Measurements from ENCODE around the gene IKBIP. TPM values are rescaled to one million over a fixed set of nuclear protein-coding genes. Genes with fewer than 3 reads are reported as not detected.
"Not testable (repeated sequence)": the region's sequence is repeated elsewhere in the genome, so short reads cannot be mapped to it uniquely, and the experiment has no call there.

IKBIP gene
- polyA plus RNA-seq, 3 donors from 2014 or later, result 6.7 to 13.5 (median 6.9) TPM

DNA sequence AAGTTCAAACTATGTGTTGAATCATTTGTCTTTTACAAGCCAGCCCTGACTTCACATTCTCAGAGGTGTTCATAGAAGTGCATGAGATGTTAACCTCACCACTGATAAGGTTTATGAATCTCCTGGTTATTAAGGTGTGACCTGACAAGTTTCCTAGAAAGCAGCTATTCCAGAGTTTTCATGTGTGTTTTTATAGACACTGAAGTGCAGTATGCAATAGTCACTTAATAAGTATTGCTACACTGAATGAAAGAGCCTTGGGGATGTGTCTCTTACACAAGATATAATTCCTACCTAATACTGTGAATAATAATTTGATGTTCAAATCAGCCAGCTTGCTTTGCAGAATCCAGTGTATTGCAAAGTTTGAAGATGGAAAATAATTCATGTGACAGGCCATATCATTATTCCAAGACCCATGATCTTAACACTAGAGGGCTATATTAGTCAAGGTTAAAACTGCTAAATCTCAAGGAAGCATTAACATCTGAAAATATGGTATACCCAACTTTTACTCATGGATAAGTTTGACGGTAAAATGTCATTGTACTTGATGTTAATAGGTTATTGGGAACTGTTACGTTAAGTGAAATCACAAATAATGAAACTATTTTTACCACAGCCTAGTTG, 38.1 kb downstream of the IKBIP start:
- no peaks in the 10 kb centered on the region for H3K9me3 Mint-ChIP-seq
- H3K4me3 Mint-ChIP-seq, result peak overlapping the region in 1 of 5 donors; percentile 9
- no peak for DNase-seq
- peak overlapping the region in 2 of 6 donors; percentile 34 to 74 for H3K27ac Mint-ChIP-seq
- peaks cover 0 to 2% (median 0%) of the 10 kb centered on the region in 3 donors for H3K27me3 Mint-ChIP-seq (ENCODE audit: low read depth in 3 of 3)
- peaks cover 3 to 13% (median 8%) of the 10 kb centered on the region in 3 donors for H3K36me3 Mint-ChIP-seq
- H3K4me1 Mint-ChIP-seq, result peaks cover 6 to 13% of the 10 kb centered on the region in 2 donors

DNA sequence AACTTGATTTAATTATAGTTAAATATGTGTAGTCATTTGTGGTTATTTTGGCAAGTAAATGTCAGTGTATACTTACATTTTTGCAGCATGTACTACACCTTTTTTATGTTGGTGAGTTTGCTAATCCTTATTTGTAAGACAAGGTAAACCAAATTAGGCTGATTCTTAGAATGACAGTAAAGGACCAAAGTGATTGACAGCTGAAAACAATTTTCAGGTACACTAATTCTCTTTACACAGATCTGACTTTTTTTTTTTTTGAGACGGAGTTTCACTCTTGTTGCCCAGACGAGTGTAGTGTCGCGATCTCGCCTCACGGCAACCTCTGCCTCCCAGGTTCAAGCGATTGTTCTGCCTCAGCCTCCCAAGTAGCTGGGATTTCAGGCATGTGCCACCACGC, 42.7 kb downstream of the IKBIP start:
- H3K27me3 Mint-ChIP-seq (ENCODE audit: low read depth in 3 of 3), result no peaks in the 10 kb centered on the region
- H3K9me3 Mint-ChIP-seq, result no peaks in the 10 kb centered on the region
- H3K36me3 Mint-ChIP-seq, result peaks cover 7 to 34% (median 23%) of the 10 kb centered on the region in 3 donors
- no peak overlapping the region for H3K27ac Mint-ChIP-seq
- H3K4me1 Mint-ChIP-seq, result peaks cover 5 to 18% of the 10 kb centered on the region in 2 donors
- no peak overlapping the region for H3K4me3 Mint-ChIP-seq
- DNase-seq, result no peak

DNA sequence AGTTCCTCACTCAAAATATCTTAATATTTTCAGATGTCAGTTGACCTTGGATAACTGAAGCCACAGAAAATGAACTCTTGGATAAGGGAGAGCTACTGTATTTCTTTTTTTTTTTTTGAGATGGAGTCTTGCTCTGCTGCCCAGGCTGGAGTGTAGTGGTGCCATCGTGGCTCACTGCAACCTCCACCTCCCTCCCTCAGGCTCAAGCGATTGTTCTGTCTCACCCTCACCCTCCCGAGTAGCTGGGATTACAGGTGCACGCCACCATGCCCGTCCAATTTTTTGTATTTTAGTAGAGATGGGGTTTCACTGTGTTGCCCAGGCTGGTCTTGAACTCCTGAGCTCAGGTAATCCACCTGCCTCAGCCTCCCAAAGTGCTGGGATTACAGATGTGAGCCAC, 47.3 kb downstream of the IKBIP start:
- not testable (repeated sequence) for H3K9me3 Mint-ChIP-seq; DNase-seq; H3K4me3 Mint-ChIP-seq; H3K27me3 Mint-ChIP-seq (ENCODE audit: low read depth in 3 of 3)
- Mint-ChIP-seq H3K27ac (peak overlapping the region in 2 of 6 donors; percentile 24 to 62), H3K4me1 (peaks cover 39 to 47% of the 10 kb centered on the region in 2 donors), H3K36me3 (peaks cover 7 to 28% (median 15%) of the 10 kb centered on the region in 3 donors)

DNA sequence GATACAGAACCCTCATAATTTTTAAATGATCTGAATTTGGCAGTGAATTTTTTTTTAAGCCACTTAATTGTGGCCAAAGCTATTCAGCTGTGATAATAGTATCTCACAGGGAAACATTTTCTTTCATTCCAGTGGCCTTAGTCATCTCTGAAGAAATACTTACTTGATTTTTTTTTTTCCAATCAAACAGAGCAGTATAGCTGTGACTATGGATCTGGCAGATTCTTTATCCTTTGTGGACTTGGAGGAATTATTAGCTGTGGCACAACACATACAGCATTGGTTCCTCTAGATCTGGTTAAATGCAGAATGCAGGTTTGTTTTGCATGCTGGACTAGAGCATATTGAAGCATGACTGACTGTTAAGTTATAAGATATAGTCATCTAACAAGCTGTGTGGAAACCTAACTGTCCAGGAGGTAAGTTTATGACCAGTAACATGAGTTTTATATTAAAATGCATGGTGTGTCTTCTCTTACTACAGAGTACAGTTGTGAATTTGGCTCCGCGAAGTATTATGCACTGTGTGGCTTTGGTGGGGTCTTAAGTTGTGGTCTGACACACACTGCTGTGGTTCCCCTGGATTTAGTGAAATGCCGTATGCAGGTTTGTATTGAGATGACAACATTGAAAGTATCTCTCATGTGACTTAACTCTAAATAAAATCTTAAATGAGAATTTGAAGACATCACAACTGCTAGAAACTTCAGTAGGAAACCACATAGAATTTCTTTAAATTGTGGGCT, 49.2 kb downstream of the IKBIP start:
- H3K9me3 Mint-ChIP-seq, result no peaks in the 10 kb centered on the region
- H3K27ac Mint-ChIP-seq, result peak overlapping the region; percentile 91 to 99 (median 98)
- peak overlapping the region; percentile 89 to 98 (median 95) for H3K4me3 Mint-ChIP-seq
- H3K4me1 Mint-ChIP-seq, result peaks cover 40 to 47% of the 10 kb centered on the region in 2 donors
- peaks cover 6 to 7% (median 7%) of the 10 kb centered on the region in 3 donors for H3K27me3 Mint-ChIP-seq (ENCODE audit: low read depth in 3 of 3)
- peak; percentile 24 to 32 (median 26) for DNase-seq
- H3K36me3 Mint-ChIP-seq, result peaks cover 0 to 18% (median 6%) of the 10 kb centered on the region in 3 donors

DNA sequence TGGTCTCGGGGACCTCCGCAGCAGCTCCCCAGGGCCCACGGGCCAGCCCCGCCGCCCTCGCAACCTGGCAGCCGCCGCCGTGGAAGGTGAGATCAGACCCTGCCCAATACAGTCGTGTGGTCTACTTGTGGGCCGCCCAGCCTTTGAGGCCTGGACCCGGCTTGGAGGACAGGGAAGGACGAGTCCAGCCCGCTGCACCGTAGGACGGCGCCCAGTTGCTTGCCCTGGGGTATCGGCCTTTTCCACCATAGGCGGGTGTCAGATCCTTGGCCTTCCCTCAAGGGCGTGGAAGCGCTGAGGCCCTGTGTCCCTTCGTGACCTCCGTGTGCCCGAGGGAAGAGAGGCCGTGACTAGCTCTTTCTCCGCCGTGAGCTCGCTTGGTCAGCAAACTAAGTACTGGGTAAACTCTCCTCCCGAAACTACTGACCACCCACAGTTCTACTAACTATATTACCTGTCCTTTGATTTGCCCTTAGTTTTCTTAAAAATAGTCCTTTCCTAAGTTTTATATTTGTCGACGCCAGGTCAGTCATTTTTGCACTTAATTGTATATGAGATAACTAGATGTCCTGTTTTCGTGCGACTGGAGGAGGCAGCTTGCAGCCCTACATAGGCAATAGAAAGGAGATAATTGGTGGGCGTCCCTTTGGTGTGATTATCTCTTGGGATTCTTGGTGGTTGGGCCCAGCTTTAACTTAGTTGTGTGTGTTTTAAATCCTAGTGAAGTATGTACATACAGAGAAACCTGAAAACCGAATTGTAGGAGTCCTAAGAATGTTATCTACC, 50.3 kb downstream of the IKBIP start:
- H3K27ac Mint-ChIP-seq, result peak overlapping the region; percentile 91 to 99 (median 98)

DNA sequence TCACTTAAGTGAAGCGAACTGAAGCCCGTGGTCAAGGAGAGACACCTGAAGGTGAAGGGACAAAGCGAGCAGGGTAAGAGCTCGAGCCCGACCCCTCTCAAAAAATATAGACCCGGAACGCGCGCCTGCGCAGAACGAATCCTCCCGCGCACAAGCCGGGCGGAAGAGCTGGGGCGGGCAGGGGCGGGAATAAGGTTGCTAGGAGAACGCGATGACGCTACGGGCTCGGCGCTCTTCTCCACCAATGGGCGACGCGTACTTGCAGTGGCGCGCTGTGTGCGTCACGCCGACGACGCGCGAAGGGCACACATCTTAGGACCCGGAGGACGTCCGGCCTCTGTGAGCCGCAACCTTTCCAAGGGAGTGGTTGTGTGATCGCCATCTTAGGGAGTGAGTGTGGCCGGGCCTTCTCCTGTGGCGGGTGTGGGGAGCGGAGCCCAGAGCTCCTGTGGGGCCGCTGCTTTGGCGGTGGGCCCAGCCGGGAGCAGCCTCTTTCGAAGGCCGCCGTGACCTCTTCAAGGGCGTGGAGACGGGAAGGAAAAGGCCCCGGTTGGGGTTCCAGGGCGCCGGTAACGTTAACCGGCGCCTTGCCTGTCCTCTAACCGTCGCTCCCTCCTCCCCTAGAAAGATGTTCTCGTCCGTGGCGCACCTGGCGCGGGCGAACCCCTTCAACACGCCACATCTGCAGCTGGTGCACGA, 51.1 kb downstream of the IKBIP start, which contains the start of gene SLC25A3:
SLC25A3 (plus strand) TSS at position 336 of the 699 bp plus-strand sequence; CDS start at position 629, 293 bp downstream.
- Mint-ChIP-seq H3K27me3 (ENCODE audit: low read depth in 3 of 3) (peaks cover 6 to 7% (median 7%) of the 10 kb centered on the region in 3 donors), H3K4me1 (peaks cover 40 to 47% of the 10 kb centered on the region in 2 donors), H3K27ac (peak within 1 kb of the TSS; percentile 91 to 99 (median 98)), H3K36me3 (peaks cover 0 to 17% (median 6%) of the 10 kb centered on the region in 3 donors), H3K4me3 (peak within 1 kb of the TSS; percentile 89 to 98 (median 95)), H3K9me3 (no peaks in the 10 kb centered on the region)
- DNase-seq, result peak; percentile 91 to 95 (median 94)

More for the DNA sequence above, 50.3 kb downstream of the IKBIP start:
- Mint-ChIP-seq H3K27me3 (ENCODE audit: low read depth in 3 of 3) (peaks cover 6 to 7% (median 7%) of the 10 kb centered on the region in 3 donors), H3K36me3 (peaks cover 0 to 18% (median 6%) of the 10 kb centered on the region in 3 donors), H3K4me3 (peak overlapping the region; percentile 89 to 98 (median 95)), H3K4me1 (peaks cover 40 to 47% of the 10 kb centered on the region in 2 donors), H3K9me3 (no peaks in the 10 kb centered on the region)
- peak in 1 of 3 donors; percentile 9 for DNase-seq

DNA sequence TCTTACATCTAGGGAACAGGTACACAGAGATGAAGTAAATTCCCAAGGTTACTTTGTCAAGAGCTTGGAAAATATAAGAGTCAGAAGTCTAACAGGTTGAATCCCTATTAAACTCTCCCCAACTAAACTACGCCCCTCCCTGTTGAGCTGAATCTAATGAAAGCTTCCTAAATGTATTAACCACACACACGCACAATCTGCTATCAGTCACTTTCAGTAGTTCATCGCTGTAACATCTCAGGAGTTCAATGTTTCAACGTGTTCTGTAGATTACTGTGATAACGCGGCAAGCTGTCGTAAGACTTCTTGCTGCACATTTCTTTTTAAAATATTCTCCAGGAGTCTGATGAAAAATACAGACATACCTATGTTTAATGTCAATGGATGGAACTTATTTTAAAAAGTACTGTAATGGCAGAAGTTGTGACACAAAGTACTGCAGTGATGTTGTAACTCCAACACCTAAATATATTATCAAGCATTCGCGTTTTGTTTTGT, 51.7 kb downstream of the IKBIP start:
- no peaks in the 10 kb centered on the region for H3K9me3 Mint-ChIP-seq
- H3K27ac Mint-ChIP-seq, result peak overlapping the region; percentile 91 to 99 (median 98)
- peaks cover 0 to 11% (median under 1%) of the 10 kb centered on the region in 3 donors for H3K36me3 Mint-ChIP-seq
- peaks cover 6 to 7% (median 7%) of the 10 kb centered on the region in 3 donors for H3K27me3 Mint-ChIP-seq (ENCODE audit: low read depth in 3 of 3)
- DNase-seq, result no peak
- peak overlapping the region; percentile 89 to 98 (median 95) for H3K4me3 Mint-ChIP-seq
- H3K4me1 Mint-ChIP-seq, result peaks cover 40 to 41% of the 10 kb centered on the region in 2 donors

DNA sequence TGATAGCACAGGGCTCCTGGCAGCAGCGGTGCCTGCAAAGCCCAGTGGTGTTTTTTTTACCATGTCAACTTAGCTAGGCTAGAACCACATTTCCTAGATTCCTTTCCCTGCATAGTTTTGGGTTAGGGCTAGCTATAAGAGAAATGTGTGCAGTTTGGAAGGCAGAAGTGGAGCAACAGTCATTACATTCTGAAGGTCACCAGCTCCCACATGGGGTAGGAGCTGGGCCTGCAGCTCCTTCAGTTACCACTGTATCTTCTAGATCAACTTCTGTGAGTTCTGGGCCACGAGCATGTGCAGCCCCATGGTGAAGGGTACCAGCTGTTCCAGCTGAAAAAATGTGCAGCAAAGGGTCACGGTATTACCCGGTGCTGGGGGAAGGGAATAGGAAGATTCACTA, 53.4 kb downstream of the IKBIP start:
- no peak for DNase-seq
- H3K27ac Mint-ChIP-seq, result peak overlapping the region in 5 of 6 donors; percentile 7 to 89 (median 74)
- H3K9me3 Mint-ChIP-seq, result no peaks in the 10 kb centered on the region
- peak overlapping the region in 3 of 5 donors; percentile 20 to 68 (median 56) for H3K4me3 Mint-ChIP-seq
- peaks cover 4 to 7% (median 7%) of the 10 kb centered on the region in 3 donors for H3K27me3 Mint-ChIP-seq (ENCODE audit: low read depth in 3 of 3)
- H3K36me3 Mint-ChIP-seq, result peaks cover 0 to 6% (median 0%) of the 10 kb centered on the region in 3 donors
- peaks cover 29 to 30% of the 10 kb centered on the region in 2 donors for H3K4me1 Mint-ChIP-seq

DNA sequence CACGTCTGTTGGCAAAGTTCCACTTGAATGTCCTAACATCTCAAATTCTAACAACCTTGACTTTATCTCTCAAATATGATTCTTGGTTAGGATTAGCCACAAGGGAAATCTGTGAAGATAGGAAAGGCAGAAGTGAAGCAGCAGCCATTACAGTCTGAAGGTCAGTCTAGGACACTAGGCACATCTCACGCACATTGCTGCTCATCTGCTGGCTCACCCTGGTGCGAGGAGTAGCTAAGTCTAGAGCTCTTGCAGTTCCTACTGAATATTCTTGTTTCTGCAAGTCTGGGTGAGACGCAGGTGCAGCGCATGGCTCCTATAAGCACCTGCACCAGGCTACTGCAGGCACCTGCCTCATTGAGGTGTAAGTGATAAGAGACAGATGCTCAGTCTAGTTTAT, 57.5 kb downstream of the IKBIP start:
- no peak for DNase-seq
- H3K36me3 Mint-ChIP-seq, result no peaks in the 10 kb centered on the region
- no peak overlapping the region for H3K27ac Mint-ChIP-seq
- H3K4me1 Mint-ChIP-seq, result peaks cover 0 to 1% of the 10 kb centered on the region in 2 donors
- H3K9me3 Mint-ChIP-seq, result no peaks in the 10 kb centered on the region
- H3K4me3 Mint-ChIP-seq, result no peak overlapping the region
- no peaks in the 10 kb centered on the region for H3K27me3 Mint-ChIP-seq (ENCODE audit: low read depth in 3 of 3)

DNA sequence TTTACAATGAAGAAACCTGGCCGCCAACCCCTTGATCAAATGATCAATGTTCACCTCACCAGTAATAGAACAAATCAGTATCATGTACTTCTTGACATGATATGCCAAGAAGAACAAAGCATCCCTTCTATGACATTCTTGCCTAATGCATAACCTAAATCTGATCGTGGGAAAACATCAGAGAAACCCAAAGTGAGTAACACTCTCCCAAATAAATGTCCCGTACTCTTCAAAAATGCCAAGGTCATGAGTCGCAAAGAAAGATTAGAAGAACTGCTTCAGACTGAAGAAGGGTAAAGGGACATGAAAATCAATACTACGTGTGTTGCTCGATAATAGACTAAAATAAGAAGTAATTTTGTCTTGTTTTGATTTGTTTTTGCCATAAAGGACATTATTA, 62.5 kb downstream of the IKBIP start:
- DNase-seq, result no peak
- Mint-ChIP-seq H3K27ac (no peak overlapping the region), H3K36me3 (no peaks in the 10 kb centered on the region), H3K27me3 (ENCODE audit: low read depth in 3 of 3) (peaks cover 0 to 2% (median 0%) of the 10 kb centered on the region in 3 donors), H3K9me3 (no peaks in the 10 kb centered on the region), H3K4me3 (no peak overlapping the region), H3K4me1 (no peaks in the 10 kb centered on the region)

DNA sequence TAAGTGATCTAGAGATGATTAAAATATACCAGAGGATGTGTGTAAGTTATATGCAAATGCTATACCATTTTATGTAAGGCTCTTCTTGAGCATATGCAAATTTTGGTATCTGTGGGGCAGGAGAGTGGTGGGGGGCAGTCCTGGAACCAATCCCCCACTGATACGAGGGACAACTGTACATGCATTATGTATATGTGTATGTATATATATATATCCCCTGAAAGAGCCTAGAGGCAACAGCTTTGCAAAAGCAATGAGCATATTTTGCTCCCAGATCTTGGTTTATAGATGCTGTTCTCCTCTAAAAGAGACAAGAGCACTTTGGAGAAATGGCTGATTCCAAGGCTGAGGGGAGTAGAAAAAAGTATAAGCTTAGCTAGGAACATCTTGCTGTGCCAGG, 63.5 kb downstream of the IKBIP start:
- Mint-ChIP-seq H3K36me3 (no peaks in the 10 kb centered on the region), H3K4me1 (no peaks in the 10 kb centered on the region), H3K27ac (no peak overlapping the region), H3K4me3 (no peak overlapping the region), H3K9me3 (no peaks in the 10 kb centered on the region), H3K27me3 (ENCODE audit: low read depth in 3 of 3) (peaks cover 0 to 2% (median 2%) of the 10 kb centered on the region in 3 donors)
- DNase-seq, result no peak

DNA sequence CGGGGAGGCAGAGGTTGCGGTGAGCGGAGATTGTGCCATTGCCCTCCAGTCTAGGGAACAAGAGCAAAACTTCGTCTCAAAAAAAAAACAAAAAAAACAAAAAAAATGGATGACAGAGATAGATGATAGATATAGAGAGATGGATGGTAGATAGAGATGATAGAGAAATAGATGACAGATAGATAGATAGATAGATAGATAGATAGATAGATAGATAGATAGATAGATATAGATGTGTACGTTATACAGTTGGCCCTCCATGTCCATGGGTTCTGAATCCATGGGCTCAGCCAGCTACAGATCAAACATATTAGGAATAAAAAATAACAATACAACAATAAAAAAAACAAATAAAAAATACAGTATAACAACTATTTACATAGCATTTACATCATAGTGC, 63.9 kb downstream of the IKBIP start:
- H3K36me3 Mint-ChIP-seq, result no peaks in the 10 kb centered on the region
- no peak for DNase-seq
- H3K27me3 Mint-ChIP-seq (ENCODE audit: low read depth in 3 of 3), result peaks cover 0 to 3% (median 2%) of the 10 kb centered on the region in 3 donors
- no peaks in the 10 kb centered on the region for H3K9me3 Mint-ChIP-seq
- no peak overlapping the region for H3K27ac Mint-ChIP-seq
- no peaks in the 10 kb centered on the region for H3K4me1 Mint-ChIP-seq
- no peak overlapping the region for H3K4me3 Mint-ChIP-seq

DNA sequence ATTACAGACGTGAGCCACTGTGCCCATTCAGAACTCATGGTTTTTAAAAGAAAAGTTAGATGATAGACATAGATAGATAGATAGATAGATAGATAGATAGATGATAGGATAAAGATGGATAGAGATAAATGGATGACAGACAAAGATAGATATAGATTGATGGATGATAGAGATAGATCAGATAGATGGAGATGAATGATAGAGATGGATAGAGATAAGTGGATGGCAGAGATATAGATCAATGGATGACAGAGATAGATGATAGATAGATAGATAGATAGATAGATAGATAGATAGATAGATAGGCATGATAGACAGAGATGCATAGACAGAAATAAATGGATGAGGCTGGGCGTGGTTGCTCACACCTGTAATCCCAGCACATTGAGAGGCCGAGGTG, 64.8 kb downstream of the IKBIP start:
- DNase-seq, result no peak
- Mint-ChIP-seq H3K4me1 (no peaks in the 10 kb centered on the region), H3K4me3 (no peak overlapping the region), H3K36me3 (no peaks in the 10 kb centered on the region), H3K27me3 (ENCODE audit: low read depth in 3 of 3) (peaks cover 0 to 5% (median 2%) of the 10 kb centered on the region in 3 donors), H3K9me3 (no peaks in the 10 kb centered on the region), H3K27ac (no peak overlapping the region)

All from immature natural killer cell (primary cell).